Measurements from ENCODE around the gene VIPR2.

Gene VIPR2

GRCh38 chr7:159156436-159157245 lies 12.0 kb upstream of the VIPR2 start:
- no peaks in the 10 kb centered on the region for H3K27me3 ChIP-seq (ENCODE audit: insufficient read depth, low read depth)
- H3K79me2 ChIP-seq (ENCODE audit: insufficient read depth, low read depth): no peaks in the 10 kb centered on the region
- no peaks in the 10 kb centered on the region for H4K20me1 ChIP-seq (ENCODE audit: insufficient read depth)
- H2AFZ ChIP-seq (ENCODE audit: low read depth): no peak overlapping the region
- no peak for TF ChIP-seq CTCF (conservative IDR thresholded peaks at IDR 0.05; ENCODE audit: low read depth, low read length)
- H3K9ac ChIP-seq: no peak overlapping the region
- H3K4me3 ChIP-seq (IDR thresholded peaks at IDR 0.05; ENCODE audit: insufficient read depth, low read depth, low read length): no peak overlapping the region
- no peaks in the 10 kb centered on the region for H3K4me1 ChIP-seq (ENCODE audit: low read depth, poor library complexity, severe bottlenecking)
- H3K4me2 ChIP-seq: no peak overlapping the region
- H3K36me3 ChIP-seq (ENCODE audit: insufficient read depth): no peaks in the 10 kb centered on the region
- H3K27ac ChIP-seq: no peak overlapping the region

GRCh38 chr7:159155410-159155809 lies 10.7 kb upstream of the VIPR2 start:
- H4K20me1 ChIP-seq (ENCODE audit: insufficient read depth): no peaks in the 10 kb centered on the region
- H3K27me3 ChIP-seq (ENCODE audit: insufficient read depth, low read depth): no peaks in the 10 kb centered on the region
- H3K4me1 ChIP-seq (ENCODE audit: low read depth, poor library complexity, severe bottlenecking): no peaks in the 10 kb centered on the region
- no peaks in the 10 kb centered on the region for H3K79me2 ChIP-seq (ENCODE audit: insufficient read depth, low read depth)
- no peak overlapping the region for H3K4me3 ChIP-seq (IDR thresholded peaks at IDR 0.05; ENCODE audit: insufficient read depth, low read depth, low read length)
- no peak for TF ChIP-seq CTCF (conservative IDR thresholded peaks at IDR 0.05; ENCODE audit: low read depth, low read length)
- no peaks in the 10 kb centered on the region for H3K36me3 ChIP-seq (ENCODE audit: insufficient read depth)
- no peak overlapping the region for H3K27ac ChIP-seq
- no peak overlapping the region for H2AFZ ChIP-seq (ENCODE audit: low read depth)
- H3K9ac ChIP-seq: no peak overlapping the region
- H3K4me2 ChIP-seq: no peak overlapping the region

GRCh38 chr7:159154243-159154642 lies 9.6 kb upstream of the VIPR2 start:
- Histone ChIP-seq H3K27me3 (ENCODE audit: insufficient read depth, low read depth) (no peaks in the 10 kb centered on the region), H3K4me1 (ENCODE audit: low read depth, poor library complexity, severe bottlenecking) (no peaks in the 10 kb centered on the region), H3K27ac (no peak overlapping the region), H3K9ac (no peak overlapping the region), H3K4me2 (no peak overlapping the region), H4K20me1 (ENCODE audit: insufficient read depth) (no peaks in the 10 kb centered on the region), H3K4me3 (IDR thresholded peaks at IDR 0.05; ENCODE audit: insufficient read depth, low read depth, low read length) (no peak overlapping the region), H3K79me2 (ENCODE audit: insufficient read depth, low read depth) (no peaks in the 10 kb centered on the region), H3K36me3 (ENCODE audit: insufficient read depth) (no peaks in the 10 kb centered on the region), H2AFZ (ENCODE audit: low read depth) (no peak overlapping the region)
- no peak for TF ChIP-seq CTCF (conservative IDR thresholded peaks at IDR 0.05; ENCODE audit: low read depth, low read length)

GRCh38 chr7:159153511-159153910 lies 8.8 kb upstream of the VIPR2 start:
- Histone ChIP-seq H3K27me3 (ENCODE audit: insufficient read depth, low read depth) (no peaks in the 10 kb centered on the region), H3K4me1 (ENCODE audit: low read depth, poor library complexity, severe bottlenecking) (no peaks in the 10 kb centered on the region), H4K20me1 (ENCODE audit: insufficient read depth) (no peaks in the 10 kb centered on the region), H3K4me2 (no peak overlapping the region), H3K36me3 (ENCODE audit: insufficient read depth) (no peaks in the 10 kb centered on the region), H3K79me2 (ENCODE audit: insufficient read depth, low read depth) (no peaks in the 10 kb centered on the region), H3K4me3 (IDR thresholded peaks at IDR 0.05; ENCODE audit: insufficient read depth, low read depth, low read length) (no peak overlapping the region), H3K27ac (no peak overlapping the region), H2AFZ (ENCODE audit: low read depth) (no peak overlapping the region), H3K9ac (no peak overlapping the region)
- no peak for TF ChIP-seq CTCF (conservative IDR thresholded peaks at IDR 0.05; ENCODE audit: low read depth, low read length)

Measured in KMS-11 (cell line).